Thyroid gland (tissue), 4 donors: ENCODE data around the gene PARD3B.

Experiments used
- POLR2A ChIP-seq, 2 donors: fragments of 450-650 bp; IDR thresholded peaks; one replicate each; pipeline ENCODE4 v1.6.1; 2017; ENCODE audit warnings: antibody characterized with exemption in 2 of 2, mild to moderate bottlenecking in 2 of 2, moderate library complexity in 1 of 2
- TF ChIP-seq, protein P1 (sequence below), 6 experiments: fragments of 200-600 bp in 3 of 6; fragments of 450-650 bp in 3 of 6; sonication (generic) in 3 of 6; IDR thresholded peaks; one replicate each; pipeline ENCODE4 v1.5.1; 2016 to 2019; ENCODE audit warnings: antibody characterized with exemption in 6 of 6, mild to moderate bottlenecking in 2 of 6, inconsistent platforms in 1 of 6, moderate library complexity in 1 of 6

DNA sequence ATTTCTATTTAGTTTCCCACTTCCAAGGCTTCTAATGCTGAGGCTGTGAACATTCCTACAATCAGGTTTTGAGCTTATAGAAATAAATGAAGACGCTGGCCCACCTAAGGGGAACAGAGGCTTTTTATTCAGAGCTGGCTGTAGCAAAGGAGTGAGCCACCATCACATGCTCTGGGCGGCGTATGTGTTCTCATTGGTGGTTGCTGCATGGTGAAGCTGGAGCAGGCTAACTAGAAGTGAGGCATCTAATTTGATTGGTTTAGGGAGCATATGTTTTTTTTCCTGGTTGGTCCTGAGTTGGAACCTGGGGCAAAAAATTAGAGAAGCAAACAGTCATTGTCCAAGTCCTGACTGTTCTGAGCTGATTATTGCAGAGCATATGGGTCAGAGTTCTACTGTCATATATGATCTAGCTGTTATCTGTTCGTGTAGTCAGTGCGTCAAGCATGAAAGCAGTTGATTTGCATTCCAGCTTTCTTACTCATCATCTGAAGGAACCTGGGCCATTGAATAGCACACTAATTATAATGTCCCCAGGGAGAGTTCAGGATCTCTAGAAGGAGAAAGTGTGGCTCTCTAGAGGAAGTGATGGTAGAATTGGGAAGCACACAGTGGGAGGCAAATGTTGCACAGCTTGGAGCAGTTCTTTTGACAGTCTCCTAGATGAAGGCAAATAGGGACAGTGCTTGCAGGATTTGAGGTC is 279.6 kb downstream of the PARD3B start:
- TF ChIP-seq, protein P1, sequence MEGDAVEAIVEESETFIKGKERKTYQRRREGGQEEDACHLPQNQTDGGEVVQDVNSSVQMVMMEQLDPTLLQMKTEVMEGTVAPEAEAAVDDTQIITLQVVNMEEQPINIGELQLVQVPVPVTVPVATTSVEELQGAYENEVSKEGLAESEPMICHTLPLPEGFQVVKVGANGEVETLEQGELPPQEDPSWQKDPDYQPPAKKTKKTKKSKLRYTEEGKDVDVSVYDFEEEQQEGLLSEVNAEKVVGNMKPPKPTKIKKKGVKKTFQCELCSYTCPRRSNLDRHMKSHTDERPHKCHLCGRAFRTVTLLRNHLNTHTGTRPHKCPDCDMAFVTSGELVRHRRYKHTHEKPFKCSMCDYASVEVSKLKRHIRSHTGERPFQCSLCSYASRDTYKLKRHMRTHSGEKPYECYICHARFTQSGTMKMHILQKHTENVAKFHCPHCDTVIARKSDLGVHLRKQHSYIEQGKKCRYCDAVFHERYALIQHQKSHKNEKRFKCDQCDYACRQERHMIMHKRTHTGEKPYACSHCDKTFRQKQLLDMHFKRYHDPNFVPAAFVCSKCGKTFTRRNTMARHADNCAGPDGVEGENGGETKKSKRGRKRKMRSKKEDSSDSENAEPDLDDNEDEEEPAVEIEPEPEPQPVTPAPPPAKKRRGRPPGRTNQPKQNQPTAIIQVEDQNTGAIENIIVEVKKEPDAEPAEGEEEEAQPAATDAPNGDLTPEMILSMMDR (IDR thresholded peaks at IDR 0.05), result no peak
- no peak for TF ChIP-seq POLR2A (IDR thresholded peaks at IDR 0.05)
